Measurements from ENCODE around the gene CSNK2A3.

DNA sequence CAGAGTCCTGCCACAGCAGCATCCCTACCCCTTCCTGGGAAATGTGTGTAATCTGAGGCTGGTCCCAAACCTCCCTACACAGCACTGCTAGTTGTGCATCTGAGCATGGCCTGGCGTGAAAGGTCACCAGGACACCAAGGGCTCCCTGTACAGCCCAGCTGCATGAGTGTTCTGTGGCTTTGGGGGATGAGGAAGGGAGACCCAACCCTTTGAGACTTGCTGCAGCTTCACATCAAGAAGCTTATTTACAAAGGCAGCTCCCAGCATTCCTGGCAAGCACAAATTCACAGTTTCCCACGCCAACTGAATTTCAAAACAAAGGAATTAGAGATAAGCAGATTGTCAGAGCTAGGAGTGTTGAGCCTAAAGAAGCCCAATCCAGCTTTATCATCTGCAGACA lies 32.2 kb downstream of the CSNK2A3 start:
- TF ChIP-seq POLR2AphosphoS5 (IDR thresholded peaks at IDR 0.05) (no peak), POLR2A (IDR thresholded peaks at IDR 0.05) (no peak)
- TF ChIP-seq, protein P1, sequence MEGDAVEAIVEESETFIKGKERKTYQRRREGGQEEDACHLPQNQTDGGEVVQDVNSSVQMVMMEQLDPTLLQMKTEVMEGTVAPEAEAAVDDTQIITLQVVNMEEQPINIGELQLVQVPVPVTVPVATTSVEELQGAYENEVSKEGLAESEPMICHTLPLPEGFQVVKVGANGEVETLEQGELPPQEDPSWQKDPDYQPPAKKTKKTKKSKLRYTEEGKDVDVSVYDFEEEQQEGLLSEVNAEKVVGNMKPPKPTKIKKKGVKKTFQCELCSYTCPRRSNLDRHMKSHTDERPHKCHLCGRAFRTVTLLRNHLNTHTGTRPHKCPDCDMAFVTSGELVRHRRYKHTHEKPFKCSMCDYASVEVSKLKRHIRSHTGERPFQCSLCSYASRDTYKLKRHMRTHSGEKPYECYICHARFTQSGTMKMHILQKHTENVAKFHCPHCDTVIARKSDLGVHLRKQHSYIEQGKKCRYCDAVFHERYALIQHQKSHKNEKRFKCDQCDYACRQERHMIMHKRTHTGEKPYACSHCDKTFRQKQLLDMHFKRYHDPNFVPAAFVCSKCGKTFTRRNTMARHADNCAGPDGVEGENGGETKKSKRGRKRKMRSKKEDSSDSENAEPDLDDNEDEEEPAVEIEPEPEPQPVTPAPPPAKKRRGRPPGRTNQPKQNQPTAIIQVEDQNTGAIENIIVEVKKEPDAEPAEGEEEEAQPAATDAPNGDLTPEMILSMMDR (IDR thresholded peaks at IDR 0.05) = no peak

All from breast epithelium (tissue), 3 donors.